SK-N-SH treated with all-trans-retinoic acid at 6 μM for 48 hours (cell line): ENCODE measurements around the gene KLHDC7B.

Experiments used
- ARNTL ChIP-seq: fragments of 450-650 bp; formaldehyde crosslinking; IDR thresholded peaks from 2 replicates; pipeline ENCODE4 v1.5.0; 2020; ENCODE audit warnings: low read depth, mild to moderate bottlenecking, moderate library complexity, borderline replicate concordance
- BACH2 ChIP-seq: fragments of 250-450 bp; sonication (Bioruptor Pico); IDR thresholded peaks from 2 replicates; pipeline ENCODE4 v1.9.0; 2021; ENCODE audit warnings: mild to moderate bottlenecking, borderline replicate concordance
- CSRNP3 ChIP-seq: fragments of 250-450 bp; sonication (Bioruptor Pico); IDR thresholded peaks from 2 replicates; pipeline ENCODE4 v1.5.1; 2021; ENCODE audit warnings: mild to moderate bottlenecking, moderate library complexity
- ESRRG ChIP-seq: fragments of 250-450 bp; sonication (Bioruptor Pico); IDR thresholded peaks from 2 replicates; pipeline ENCODE4 v1.6.1; 2021; ENCODE audit warnings: mild to moderate bottlenecking
- PATZ1 ChIP-seq: fragments of 250-450 bp; sonication (Bioruptor Pico); IDR thresholded peaks from 2 replicates; pipeline ENCODE4 v1.8.0; 2020; ENCODE audit warnings: mild to moderate bottlenecking, moderate library complexity, borderline replicate concordance
- PPARA ChIP-seq: fragments of 250-450 bp; sonication (Bioruptor Pico); IDR thresholded peaks from 2 replicates; pipeline ENCODE4 v1.5.0; 2020; ENCODE audit warnings: mild to moderate bottlenecking, borderline replicate concordance
- RARB ChIP-seq: fragments of 250-450 bp; sonication (Bioruptor Pico); IDR thresholded peaks from 2 replicates; pipeline ENCODE4 v1.8.0; 2021; ENCODE audit warnings: mild to moderate bottlenecking, moderate library complexity
- TCF4 ChIP-seq: fragments of 250-450 bp; sonication (Bioruptor Pico); IDR thresholded peaks from 2 replicates; pipeline ENCODE4 v1.8.0; 2021; ENCODE audit warnings: mild to moderate bottlenecking, moderate library complexity, borderline replicate concordance
- TOX ChIP-seq: fragments of 250-450 bp; sonication (Bioruptor Pico); IDR thresholded peaks from 2 replicates; pipeline ENCODE4 v1.8.0; 2021; ENCODE audit warnings: mild to moderate bottlenecking, moderate library complexity, borderline replicate concordance
- ZC3H10 ChIP-seq: fragments of 250-450 bp; sonication (Bioruptor Pico); IDR thresholded peaks from 2 replicates; pipeline ENCODE4 v1.5.1; 2021; ENCODE audit warnings: mild to moderate bottlenecking, moderate library complexity
- ZFP30 ChIP-seq: fragments of 450-650 bp; formaldehyde crosslinking; IDR thresholded peaks from 2 replicates; pipeline ENCODE4 v1.5.0; 2022; ENCODE audit warnings: mild to moderate bottlenecking, moderate library complexity
- ZNF565 ChIP-seq: fragments of 450-650 bp; formaldehyde crosslinking; conservative IDR thresholded peaks from 2 replicates; pipeline ENCODE4 v1.5.0; 2020; ENCODE audit warnings: low read depth, mild to moderate bottlenecking, moderate library complexity

GRCh38 chr22:50502096-50502495 is 43.6 kb upstream of the KLHDC7B start:
- no peak for TF ChIP-seq ZFP30
- TF ChIP-seq ZNF565 (CRISPR knock-in tag) = no peak
- no peak for TF ChIP-seq RARB (CRISPR knock-in tag)
- no peak for TF ChIP-seq ARNTL (CRISPR knock-in tag)
- TF ChIP-seq ZC3H10 (CRISPR knock-in tag) = no peak
- TF ChIP-seq TCF4 (CRISPR knock-in tag) = no peak
- no peak for TF ChIP-seq PPARA (CRISPR knock-in tag)
- TF ChIP-seq CSRNP3 (CRISPR knock-in tag) = no peak
- TF ChIP-seq ESRRG (CRISPR knock-in tag) = no peak
- TF ChIP-seq TOX (CRISPR knock-in tag) = no peak
- no peak for TF ChIP-seq BACH2 (CRISPR knock-in tag)
- TF ChIP-seq PATZ1 (CRISPR knock-in tag) = no peak
